CD14-positive monocyte (primary cell): ENCODE data around the gene AFG1L. TPM values are rescaled to one million over a fixed set of nuclear protein-coding genes. Genes with fewer than 3 reads are reported as not detected.
A peak's percentile ranks its signal among the peaks of the same experiment; 100 is the strongest.

Source experiments
- DNase-seq, 3 donors: peaks; one replicate each; pipeline ENCODE4 v3.0.0-alpha.2; 2011 to 2022
- H2AFZ ChIP-seq: 2 replicates; pipeline ENCODE4 v1.6.0; 2012; ENCODE audit warnings: mild to moderate bottlenecking, low read depth, low read length, inconsistent platforms; ENCODE audit not compliant: insufficient read depth, poor library complexity, severe bottlenecking
- H3K27ac ChIP-seq, 2 donors: 1 replicate in 1 of 2; 2 replicates in 1 of 2; pipeline ENCODE4 v1.5.1; 2012 to 2013; ENCODE audit warnings: low read length in 2 of 2, control low read depth in 1 of 2, inconsistent platforms in 1 of 2, low read depth in 1 of 2, mild to moderate bottlenecking in 1 of 2
- H3K27me3 ChIP-seq, 2 donors: one replicate each; pipeline versions ENCODE4 v1.6.0 to v1.6.1; 2011 to 2013; ENCODE audit warnings: low read length in 2 of 2; ENCODE audit not compliant: control insufficient read depth in 2 of 2, insufficient read depth in 2 of 2
- H3K36me3 ChIP-seq, 2 donors: replicated peaks in 1 of 2; 1 replicate in 1 of 2; 2 replicates in 1 of 2; pipeline versions ENCODE4 v1.5.1 to v1.6.1; 2012 to 2013; ENCODE audit warnings: low read length in 2 of 2, control low read depth in 1 of 2, inconsistent platforms in 1 of 2, mild to moderate bottlenecking in 1 of 2; ENCODE audit not compliant: insufficient read depth in 2 of 2, control insufficient read depth in 1 of 2
- H3K4me1 ChIP-seq, 2 donors: 1 replicate in 1 of 2; 2 replicates in 1 of 2; pipeline versions ENCODE4 v1.5.1 to v1.6.1; 2012 to 2013; ENCODE audit warnings: low read length in 2 of 2, control low read depth in 1 of 2, inconsistent platforms in 1 of 2, mild to moderate bottlenecking in 1 of 2, moderate library complexity in 1 of 2; ENCODE audit not compliant: insufficient read depth in 2 of 2, control insufficient read depth in 1 of 2
- H3K4me2 ChIP-seq: replicated peaks from 2 replicates; pipeline ENCODE3; 2012; ENCODE audit warnings: low read length, moderate library complexity, mild to moderate bottlenecking; ENCODE audit not compliant: poor library complexity, severe bottlenecking; ENCODE audit errors: extremely low read depth
- H3K4me3 ChIP-seq, 3 experiments: fragments of 200-600 bp in 1 of 3; sonication (generic) in 1 of 3; replicated peaks in 1 of 3; 1 replicate in 2 of 3; 2 replicates in 1 of 3; pipeline ENCODE4 v1.5.1; 2011 to 2013; ENCODE audit warnings: low read length in 3 of 3, mild to moderate bottlenecking in 3 of 3, control low read depth in 2 of 3, low read depth in 2 of 3, inconsistent platforms in 1 of 3, moderate library complexity in 1 of 3
- H3K79me2 ChIP-seq: 2 replicates; pipeline ENCODE4 v1.6.0; 2012; ENCODE audit warnings: mild to moderate bottlenecking, control low read depth, inconsistent platforms, low read length, moderate library complexity; ENCODE audit not compliant: insufficient read depth
- H3K9ac ChIP-seq: 2 replicates; pipeline ENCODE4 v1.6.0; 2017; ENCODE audit warnings: low read length, mild to moderate bottlenecking; ENCODE audit not compliant: insufficient read depth, poor library complexity, severe bottlenecking
- H3K9me3 ChIP-seq, 2 donors: replicated peaks in 1 of 2; 1 replicate in 1 of 2; 2 replicates in 1 of 2; pipeline versions ENCODE4 v1.5.1 to v1.6.1; 2012 to 2013; ENCODE audit warnings: low read length in 2 of 2, control low read depth in 1 of 2; ENCODE audit not compliant: control insufficient read depth in 1 of 2, insufficient read depth in 1 of 2
- H4K20me1 ChIP-seq: 2 replicates; pipeline ENCODE4 v1.6.0; 2012; ENCODE audit warnings: mild to moderate bottlenecking, low read length, control low read depth, moderate library complexity; ENCODE audit not compliant: insufficient read depth
- H3K27ac Mint-ChIP-seq, 7 donors: one replicate each; pipeline ENCODE4 v1.8.0; 2020; ENCODE audit warnings: mild to moderate bottlenecking in 7 of 7, mixed read lengths in 7 of 7, moderate library complexity in 6 of 7, inconsistent platforms in 2 of 7
- H3K27me3 Mint-ChIP-seq, 3 donors: one replicate each; pipeline ENCODE4 v1.8.0; 2021 to 2022; ENCODE audit warnings: low read depth in 3 of 3, mild to moderate bottlenecking in 3 of 3, mixed read lengths in 3 of 3, moderate library complexity in 3 of 3, inconsistent platforms in 1 of 3
- H3K36me3 Mint-ChIP-seq, 2 donors: one replicate each; pipeline ENCODE4 v1.8.0; 2020; ENCODE audit warnings: mixed read lengths in 2 of 2, inconsistent platforms in 1 of 2, mild to moderate bottlenecking in 1 of 2
- H3K4me1 Mint-ChIP-seq: one replicate; pipeline ENCODE4 v1.8.0; 2020; ENCODE audit warnings: mild to moderate bottlenecking, mixed read lengths
- H3K4me3 Mint-ChIP-seq, 2 donors: one replicate each; pipeline ENCODE4 v1.8.0; 2020; ENCODE audit warnings: mild to moderate bottlenecking in 2 of 2, mixed read lengths in 2 of 2, moderate library complexity in 1 of 2
- H3K9me3 Mint-ChIP-seq, 7 donors: one replicate each; pipeline ENCODE4 v1.8.0; 2020 to 2022; ENCODE audit warnings: mixed read lengths in 7 of 7, mild to moderate bottlenecking in 6 of 7, moderate library complexity in 6 of 7, inconsistent platforms in 2 of 7
- WGBS: methylation state at CpG from one replicate; pipeline ENCODE4 v1.1.5; 2013; ENCODE audit warnings: missing lambda C conversion rate; ENCODE audit not compliant: insufficient coverage; 5-methylcytosine and 5-hydroxymethylcytosine counted together
- intact Hi-C, 2 donors: fragments of 100-400 bp; cut with micrococcal nuclease; formaldehyde crosslinking; loops; one replicate each; pipeline versions ENCODE4 v1.15.0 to v1.15.1; 2023
- polyA plus RNA-seq, 3 donors: library from polyadenylated mRNA; depleted of rRNA in 1 of 3; unstranded in 2 of 3; stranded (reverse) in 1 of 3; fragments of 300-500 nt in 2 of 3; fragments of >200 nt in 1 of 3; fragmentation: Illumina TruSeq in 2 of 3; gene quantifications; 1 replicate in 2 of 3; 2 replicates in 1 of 3; pipeline ENCODE4 v1.2.3, GENCODE V29; 2012 to 2021
- TF ChIP-seq, protein P1 (sequence below): fragments of 200-600 bp; IDR thresholded peaks from one replicate; pipeline ENCODE4 v1.8.0; 2022; ENCODE audit warnings: antibody characterized with exemption, mild to moderate bottlenecking

Gene AFG1L
- polyA plus RNA-seq, 3 donors, result 0.95 to 2.8 (median 2.7) TPM

DNA sequence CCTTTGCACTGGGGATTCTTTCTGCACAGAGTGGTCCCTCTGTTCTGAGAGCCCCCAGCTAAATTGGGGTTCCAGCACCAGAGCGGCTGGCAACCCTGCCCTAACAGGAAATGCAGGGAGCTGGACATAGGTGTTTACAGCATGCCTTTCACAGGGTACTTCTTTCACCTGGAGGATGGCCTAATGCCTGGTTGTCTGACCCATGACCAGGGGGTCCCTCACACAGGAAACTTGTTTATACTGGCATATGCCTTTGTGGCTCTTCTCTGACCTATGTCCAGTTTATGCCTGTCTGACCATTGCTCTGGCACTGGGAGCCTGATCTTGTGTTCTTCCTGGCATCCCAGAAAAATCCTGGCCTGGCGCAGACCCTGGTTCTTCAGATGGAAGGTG, 66.1 kb downstream of the AFG1L start:
- no CpG with 5 or more reads among the region's 2 CpGs for WGBS
- intact Hi-C loops, result no loop called here

DNA sequence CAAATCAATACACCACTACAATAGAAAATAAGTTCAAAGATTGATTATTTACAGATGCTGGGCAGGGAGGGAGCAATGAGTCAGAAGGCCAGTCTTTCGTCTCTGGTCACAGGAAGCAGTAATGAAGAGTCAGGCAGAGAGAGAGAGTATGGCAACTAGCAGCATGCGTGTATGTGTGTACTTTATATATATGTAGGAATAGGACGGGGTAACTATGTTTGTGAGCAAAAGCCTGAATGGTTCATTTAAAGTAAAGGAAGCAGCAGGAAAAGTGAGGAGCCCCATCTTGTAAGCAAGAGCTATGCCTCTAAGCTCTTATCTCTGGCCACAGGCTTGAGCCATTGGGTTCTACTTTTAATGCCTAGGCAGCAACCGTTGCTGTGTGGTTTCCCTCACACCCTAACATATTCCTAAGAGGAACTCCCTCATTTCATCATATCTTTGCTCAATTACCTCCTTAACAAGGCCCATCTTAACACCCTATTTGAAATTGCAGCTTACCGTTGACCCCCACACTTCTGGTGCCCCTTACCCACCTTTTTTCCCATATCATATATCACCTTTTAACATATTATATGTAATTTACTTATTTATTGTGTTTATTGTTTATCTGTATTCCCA, 66.6 kb downstream of the AFG1L start:
- no peaks in the 10 kb centered on the region for H3K9me3 Mint-ChIP-seq
- no peak overlapping the region for H3K4me2 ChIP-seq
- no peaks in the 10 kb centered on the region for H3K9me3 ChIP-seq
- H3K36me3 ChIP-seq, result peaks cover 0 to 5% of the 10 kb centered on the region in 2 donors
- intact Hi-C loops, result no loop called here
- peak; percentile 9 to 42 (median 32) for DNase-seq
- peak overlapping the region in 1 of 2 donors; percentile 57 for H3K27ac ChIP-seq
- no peaks in the 10 kb centered on the region for H4K20me1 ChIP-seq
- H3K36me3 Mint-ChIP-seq, result peaks cover 15 to 19% of the 10 kb centered on the region in 2 donors
- H3K4me3 Mint-ChIP-seq, result no peak overlapping the region
- H3K27me3 ChIP-seq, result no peaks in the 10 kb centered on the region
- H2AFZ ChIP-seq, result no peak overlapping the region
- H3K27me3 Mint-ChIP-seq, result no peaks in the 10 kb centered on the region
- peak overlapping the region in 6 of 7 donors; percentile 32 to 78 (median 64) for H3K27ac Mint-ChIP-seq
- peak overlapping the region in 1 of 3 experiments; percentile 12 for H3K4me3 ChIP-seq
- H3K9ac ChIP-seq, result no peak overlapping the region
- H3K4me1 ChIP-seq, result peaks cover 21 to 39% of the 10 kb centered on the region in 2 donors
- no peaks in the 10 kb centered on the region for H3K79me2 ChIP-seq
- TF ChIP-seq, protein P1, sequence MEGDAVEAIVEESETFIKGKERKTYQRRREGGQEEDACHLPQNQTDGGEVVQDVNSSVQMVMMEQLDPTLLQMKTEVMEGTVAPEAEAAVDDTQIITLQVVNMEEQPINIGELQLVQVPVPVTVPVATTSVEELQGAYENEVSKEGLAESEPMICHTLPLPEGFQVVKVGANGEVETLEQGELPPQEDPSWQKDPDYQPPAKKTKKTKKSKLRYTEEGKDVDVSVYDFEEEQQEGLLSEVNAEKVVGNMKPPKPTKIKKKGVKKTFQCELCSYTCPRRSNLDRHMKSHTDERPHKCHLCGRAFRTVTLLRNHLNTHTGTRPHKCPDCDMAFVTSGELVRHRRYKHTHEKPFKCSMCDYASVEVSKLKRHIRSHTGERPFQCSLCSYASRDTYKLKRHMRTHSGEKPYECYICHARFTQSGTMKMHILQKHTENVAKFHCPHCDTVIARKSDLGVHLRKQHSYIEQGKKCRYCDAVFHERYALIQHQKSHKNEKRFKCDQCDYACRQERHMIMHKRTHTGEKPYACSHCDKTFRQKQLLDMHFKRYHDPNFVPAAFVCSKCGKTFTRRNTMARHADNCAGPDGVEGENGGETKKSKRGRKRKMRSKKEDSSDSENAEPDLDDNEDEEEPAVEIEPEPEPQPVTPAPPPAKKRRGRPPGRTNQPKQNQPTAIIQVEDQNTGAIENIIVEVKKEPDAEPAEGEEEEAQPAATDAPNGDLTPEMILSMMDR, result no peak
- H3K4me1 Mint-ChIP-seq, result peaks cover 38% of the 10 kb centered on the region
- WGBS, result 0% methylated on average over 3 of the region's 5 CpGs

More for the DNA sequence above, 66.1 kb downstream of the AFG1L start:
- no peaks in the 10 kb centered on the region for H3K9me3 ChIP-seq
- TF ChIP-seq, protein P1, result no peak
- H3K79me2 ChIP-seq, result no peaks in the 10 kb centered on the region
- H3K36me3 Mint-ChIP-seq, result peaks cover 15 to 19% of the 10 kb centered on the region in 2 donors
- H3K27me3 ChIP-seq, result no peaks in the 10 kb centered on the region
- H3K27ac Mint-ChIP-seq, result peak overlapping the region in 6 of 7 donors; percentile 32 to 78 (median 60)
- H3K27me3 Mint-ChIP-seq, result no peaks in the 10 kb centered on the region
- peaks cover 0 to 5% of the 10 kb centered on the region in 2 donors for H3K36me3 ChIP-seq
- no peak overlapping the region for H3K4me3 Mint-ChIP-seq
- H3K27ac ChIP-seq, result peak overlapping the region in 1 of 2 donors; percentile 57
- H3K9ac ChIP-seq, result no peak overlapping the region
- peaks cover 21 to 36% of the 10 kb centered on the region in 2 donors for H3K4me1 ChIP-seq
- peaks cover 36% of the 10 kb centered on the region for H3K4me1 Mint-ChIP-seq
- H2AFZ ChIP-seq, result no peak overlapping the region
- peak overlapping the region in 1 of 3 experiments; percentile 12 for H3K4me3 ChIP-seq
- H3K9me3 Mint-ChIP-seq, result no peaks in the 10 kb centered on the region
- no peak for DNase-seq
- no peaks in the 10 kb centered on the region for H4K20me1 ChIP-seq
- no peak overlapping the region for H3K4me2 ChIP-seq
